HG03139 (cell line): Measurements from ENCODE around the gene METTL22.

ENCODE experiments used
- ATAC-seq: cut with Tn5 transposase; IDR thresholded peaks from one replicate; pipeline ENCODE4 v1.9.1; 2021; ENCODE audit not compliant: unreplicated experiment

The METTL22 gene

GRCh38 chr16:8663192-8664089 lies 41.9 kb downstream of the METTL22 start:
- no peak for ATAC-seq

DNA sequence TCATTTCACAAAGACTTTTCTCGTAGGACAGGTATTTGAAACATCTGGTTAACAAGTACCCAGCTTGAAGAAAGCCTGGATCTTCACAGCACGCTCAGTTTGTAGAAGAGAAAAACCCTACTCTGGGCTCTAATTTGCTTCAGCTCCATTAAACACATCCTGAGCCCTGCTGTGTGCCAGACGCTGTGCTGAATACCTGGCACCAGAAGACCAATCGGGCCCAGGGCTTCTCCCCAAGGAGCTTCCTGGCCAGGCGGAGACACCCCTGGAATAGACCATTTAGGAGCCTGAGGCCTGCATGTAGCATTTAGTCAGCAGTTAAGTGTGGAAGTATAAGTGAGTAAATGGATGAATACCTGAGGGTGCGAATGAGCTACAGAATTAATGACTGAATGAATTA lies 44.0 kb downstream of the METTL22 start:
- no peak for ATAC-seq

GRCh38 chr16:8667492-8667891 lies 46.0 kb downstream of the METTL22 start:
- no peak for ATAC-seq

DNA sequence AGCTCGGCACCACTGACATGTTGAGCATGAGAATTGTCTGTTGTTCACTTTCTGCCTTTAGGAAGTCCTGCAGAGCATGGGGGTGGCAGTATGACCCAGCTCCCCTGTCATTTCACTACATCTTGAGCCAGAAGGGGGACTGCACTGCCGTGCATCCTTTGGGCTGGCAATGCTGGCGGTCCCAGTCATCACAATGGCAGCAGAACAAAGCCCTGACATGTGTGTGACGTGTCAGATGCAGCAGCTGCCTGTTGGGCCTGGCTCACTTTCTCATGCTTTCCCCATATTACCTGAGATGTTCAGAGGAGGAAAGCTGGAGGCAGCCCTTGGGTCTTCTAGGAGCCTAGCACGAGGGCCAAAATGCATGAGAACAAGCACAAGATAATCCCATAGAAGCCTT lies 46.6 kb downstream of the METTL22 start:
- no peak for ATAC-seq

DNA sequence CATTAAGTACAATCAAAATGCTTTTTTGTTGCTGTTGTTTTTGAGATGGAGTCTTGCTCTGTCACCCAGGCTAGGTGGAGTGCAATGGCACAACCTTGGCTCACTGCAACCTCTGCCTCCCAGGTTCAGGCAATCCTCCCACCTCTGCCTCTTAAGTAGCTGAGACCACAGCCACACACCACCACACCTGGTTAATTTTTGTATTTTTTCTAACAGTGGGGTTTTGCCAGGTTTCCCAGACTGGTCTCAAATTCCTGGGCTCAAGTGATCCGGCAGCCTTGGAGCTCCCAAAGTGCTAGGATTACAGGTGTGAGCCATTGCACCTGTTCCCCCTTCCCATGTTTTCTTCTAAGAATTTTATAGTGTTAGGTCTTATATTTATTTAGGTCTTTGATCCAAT lies 48.0 kb downstream of the METTL22 start:
- no peak for ATAC-seq

GRCh38 chr16:8670014-8670560 lies 48.6 kb downstream of the METTL22 start:
- ATAC-seq, result no peak

DNA sequence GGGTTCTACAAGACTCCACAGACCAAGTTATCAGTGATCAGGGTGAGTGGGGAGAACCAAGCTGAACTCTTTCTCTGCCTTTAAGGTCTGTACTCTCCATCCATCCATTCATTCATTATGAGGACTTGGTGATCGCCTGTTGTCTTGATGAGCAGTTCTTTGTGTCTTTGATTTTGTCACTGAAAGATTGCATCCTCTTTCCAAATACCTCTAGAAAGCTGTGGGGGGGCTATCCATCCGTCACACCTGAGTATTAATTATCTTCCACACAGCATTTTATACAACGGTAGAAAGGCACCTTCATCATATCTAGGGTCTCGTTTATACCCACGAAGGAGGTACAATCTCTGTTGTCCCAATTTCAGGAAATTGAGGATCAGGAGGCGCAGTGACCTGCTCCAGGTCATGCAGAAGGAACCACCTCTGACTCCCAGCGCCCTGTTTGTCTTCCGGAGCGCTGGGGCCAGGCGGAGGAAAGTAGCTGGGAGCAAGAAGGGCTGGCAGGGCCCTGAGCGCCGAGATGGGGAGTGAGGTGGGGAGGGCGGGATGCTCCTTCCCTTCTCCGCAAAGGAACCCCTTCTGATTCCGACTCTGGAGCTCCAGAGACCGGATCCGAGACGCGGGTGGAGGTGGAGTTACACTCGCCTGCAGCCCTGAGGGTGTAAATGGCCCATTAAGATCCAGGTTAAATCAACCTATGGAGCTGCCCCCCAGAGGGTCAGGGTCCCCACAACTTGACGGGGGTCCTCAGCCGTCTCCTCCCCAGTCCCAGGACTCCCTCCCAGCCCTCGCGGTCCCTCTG lies 52.3 kb downstream of the METTL22 start:
- peak; percentile 30 for ATAC-seq

DNA sequence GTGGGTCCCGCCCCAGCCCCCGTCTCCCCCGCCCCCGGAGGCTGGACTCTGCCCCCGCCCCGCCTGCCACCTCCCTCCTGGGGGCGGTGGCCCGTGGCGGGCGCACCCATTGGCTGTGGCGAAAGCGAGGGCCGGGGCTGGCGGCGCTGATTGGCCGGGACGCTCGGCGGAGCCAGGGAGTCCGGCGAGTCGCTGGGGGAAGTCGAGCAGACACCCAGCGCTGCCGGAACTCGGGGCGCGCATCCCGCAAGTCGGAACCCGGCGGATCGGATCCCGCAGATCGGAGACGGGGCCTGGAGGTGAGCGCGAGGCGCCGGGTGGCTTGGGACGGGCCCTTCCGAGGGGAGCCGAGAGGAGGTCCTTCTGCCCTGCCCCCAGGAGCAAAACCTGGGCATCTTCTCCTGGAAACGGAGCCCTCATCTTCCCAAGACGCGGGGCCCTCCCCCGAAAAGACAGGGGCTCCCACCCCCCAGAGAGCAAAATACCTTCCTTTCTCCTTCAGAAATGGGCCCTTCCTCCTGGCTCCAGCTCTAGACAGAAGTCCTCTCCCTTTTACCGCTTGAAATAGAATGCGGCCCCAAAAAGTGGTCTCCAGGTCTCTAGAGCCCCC lies 53.0 kb downstream of the METTL22 start, which contains the start of gene ABAT:
Gene ABAT (plus strand): TSS at position 205 of the 610 bp plus-strand sequence. CDS start 61,123 bp downstream, outside the sequence.
- ATAC-seq, result peak; percentile 99

DNA sequence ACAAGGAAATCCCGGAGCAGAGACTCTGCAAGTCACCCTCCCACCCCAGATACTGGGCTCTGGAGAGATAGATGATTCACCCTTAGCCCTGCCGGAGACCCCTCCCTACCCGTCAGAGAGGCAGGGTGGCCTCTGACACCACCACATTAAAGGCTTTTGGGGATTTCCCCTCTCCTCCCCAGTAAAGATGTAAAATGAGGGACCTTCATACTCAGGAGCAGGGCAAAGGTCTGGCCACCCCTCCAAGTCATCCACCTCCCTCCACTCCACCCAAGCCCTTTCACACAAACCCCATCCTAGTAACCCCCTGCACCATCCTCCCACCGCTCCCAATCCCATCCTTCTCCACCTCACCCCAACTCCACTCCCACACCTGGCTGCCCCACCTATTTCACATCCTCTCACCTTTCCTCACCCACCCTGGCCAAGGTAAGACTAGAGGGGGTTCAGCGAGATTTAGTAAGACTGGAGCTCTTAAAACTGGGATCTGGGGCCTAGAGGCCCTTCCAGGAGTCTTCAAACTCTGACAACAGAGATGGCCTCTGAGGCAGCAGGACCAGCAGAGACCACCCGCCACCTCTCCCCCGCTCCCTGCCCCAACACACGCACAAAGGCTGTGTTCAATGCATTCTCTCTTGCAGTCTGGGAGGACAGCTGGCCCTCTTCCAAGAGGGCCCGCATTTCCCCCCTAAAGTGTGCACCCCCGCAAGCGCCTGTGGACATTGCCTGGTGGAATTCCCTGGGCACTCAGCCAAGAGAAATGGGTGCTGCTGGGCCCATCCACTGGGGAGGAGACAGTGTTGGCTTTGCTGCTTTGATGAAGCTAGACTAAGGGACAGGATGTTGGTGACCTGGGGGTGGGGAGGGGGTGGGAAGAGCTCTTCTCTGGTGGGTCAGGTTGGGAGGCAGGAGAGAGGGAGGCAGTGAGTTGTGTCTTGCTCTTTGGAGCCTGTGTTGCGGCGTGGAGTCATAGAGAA lies 54.0 kb downstream of the METTL22 start:
- ATAC-seq, result no peak

- ATAC-seq, result no peak
Observed at GRCh38 chr16:8676160-8676547, 54.7 kb downstream of the METTL22 start.

DNA sequence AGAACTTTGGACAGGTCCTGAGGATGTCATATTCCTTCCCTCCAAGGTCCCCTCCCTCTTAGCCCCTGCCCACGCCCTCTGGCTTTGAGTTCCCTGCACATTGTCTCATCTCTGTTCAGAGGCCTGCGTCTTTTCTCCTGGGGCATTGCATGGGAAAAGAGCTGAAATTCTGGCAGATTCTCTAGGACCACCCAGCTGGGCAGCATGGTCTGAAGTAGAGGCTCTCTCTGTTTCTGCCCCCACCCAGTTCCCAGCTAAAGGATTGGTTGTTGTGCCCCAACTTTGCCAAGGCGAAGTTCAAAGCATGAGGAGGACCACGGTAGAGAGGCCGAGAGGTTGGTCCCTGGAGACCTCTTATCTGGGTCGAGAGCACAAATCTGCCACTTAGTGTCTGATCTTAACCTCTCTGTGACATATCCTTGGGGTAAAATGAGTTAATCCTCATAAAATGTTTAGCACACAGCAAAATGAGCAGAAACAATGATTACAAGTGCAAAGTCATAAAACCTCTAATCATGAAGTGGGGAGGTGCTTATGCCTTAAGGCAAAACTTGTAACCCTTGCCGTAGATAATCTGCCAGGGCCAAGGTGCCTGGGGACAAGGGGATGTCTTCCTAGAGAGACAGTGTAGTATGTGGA lies 55.4 kb downstream of the METTL22 start:
- no peak for ATAC-seq

DNA sequence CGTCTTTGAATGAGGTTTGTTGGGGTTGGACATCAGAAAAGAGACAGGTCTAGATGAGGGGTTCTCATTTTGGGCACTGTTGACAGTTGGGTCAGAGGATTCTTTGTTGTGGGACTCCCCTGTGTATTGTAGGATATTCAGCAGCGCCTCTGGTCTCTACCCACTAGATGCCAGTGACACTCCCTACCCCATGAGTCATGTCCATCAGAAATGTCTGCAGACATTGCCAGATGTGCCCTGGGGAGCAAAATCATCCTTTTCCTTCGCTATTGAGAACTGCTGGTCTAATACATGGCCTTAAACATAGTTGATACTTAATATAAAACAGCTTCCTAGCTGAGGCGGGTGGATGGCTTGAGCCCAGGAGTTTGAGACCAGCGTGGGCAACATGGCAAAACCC lies 56.0 kb downstream of the METTL22 start:
- ATAC-seq, result no peak

DNA sequence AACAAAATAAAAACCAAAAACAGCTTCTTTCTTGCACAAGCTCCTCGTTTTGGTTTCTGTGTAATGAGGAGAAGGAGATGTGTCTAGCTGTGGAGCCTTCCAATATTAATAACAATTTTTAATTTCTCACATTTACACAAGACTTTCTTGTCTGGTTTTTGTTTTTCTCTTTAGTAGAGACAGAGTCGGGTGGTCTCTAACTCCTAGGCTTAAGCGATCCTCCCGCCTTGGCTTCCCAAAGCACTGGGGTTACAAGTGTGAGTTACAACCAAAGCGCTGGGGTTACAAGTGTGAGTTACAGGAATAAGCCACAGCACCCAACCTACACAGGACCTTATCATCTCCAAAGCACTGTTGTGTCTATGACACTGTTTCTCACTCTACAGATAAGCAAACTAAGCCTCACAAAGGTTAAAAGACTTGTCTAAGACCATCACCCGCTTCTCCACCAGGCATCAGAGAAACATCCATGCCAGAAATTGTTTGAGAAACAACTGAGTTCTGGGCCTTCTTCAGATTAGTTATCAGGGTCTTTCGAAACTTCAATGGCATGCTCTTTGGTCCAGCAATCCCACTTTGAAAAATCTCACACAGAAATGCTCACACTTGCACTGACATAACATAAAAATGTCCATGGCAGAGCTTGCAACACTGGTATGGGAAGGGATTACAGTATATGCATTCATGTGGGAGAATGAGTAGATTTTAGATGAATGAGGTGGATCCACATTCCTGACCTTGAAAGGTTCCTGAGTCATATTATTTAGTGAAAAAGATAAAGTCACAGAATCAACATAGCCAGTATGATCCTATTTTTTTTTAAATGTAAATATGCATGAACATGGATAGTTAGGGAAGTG lies 56.8 kb downstream of the METTL22 start:
- no peak for ATAC-seq

- no peak for ATAC-seq
Observed at GRCh38 chr16:8679151-8679550, 57.7 kb downstream of the METTL22 start.

GRCh38 chr16:8682551-8683259 lies 61.2 kb downstream of the METTL22 start:
- ATAC-seq, result no peak

- no peak for ATAC-seq
Observed at GRCh38 chr16:8683640-8684039, 62.1 kb downstream of the METTL22 start.

DNA sequence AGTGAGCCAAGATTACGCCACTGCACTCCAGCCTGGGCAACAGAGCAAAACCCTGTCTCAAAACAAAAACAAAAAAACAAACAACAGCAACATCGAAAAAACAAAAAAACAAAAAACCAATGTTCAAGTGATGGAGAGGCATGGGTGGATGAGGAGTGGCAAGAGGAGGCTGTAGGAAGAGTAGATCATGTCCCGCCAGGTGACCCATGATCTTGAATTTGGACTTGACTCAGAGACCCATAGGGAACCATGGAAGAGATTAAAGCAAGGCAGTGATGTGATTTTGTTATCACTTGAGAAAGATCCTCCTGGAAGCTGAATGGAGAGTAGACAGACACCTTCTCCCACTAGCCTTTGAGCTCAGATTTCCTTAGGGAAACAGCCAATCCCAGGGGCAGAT lies 64.1 kb downstream of the METTL22 start:
- ATAC-seq, result no peak

DNA sequence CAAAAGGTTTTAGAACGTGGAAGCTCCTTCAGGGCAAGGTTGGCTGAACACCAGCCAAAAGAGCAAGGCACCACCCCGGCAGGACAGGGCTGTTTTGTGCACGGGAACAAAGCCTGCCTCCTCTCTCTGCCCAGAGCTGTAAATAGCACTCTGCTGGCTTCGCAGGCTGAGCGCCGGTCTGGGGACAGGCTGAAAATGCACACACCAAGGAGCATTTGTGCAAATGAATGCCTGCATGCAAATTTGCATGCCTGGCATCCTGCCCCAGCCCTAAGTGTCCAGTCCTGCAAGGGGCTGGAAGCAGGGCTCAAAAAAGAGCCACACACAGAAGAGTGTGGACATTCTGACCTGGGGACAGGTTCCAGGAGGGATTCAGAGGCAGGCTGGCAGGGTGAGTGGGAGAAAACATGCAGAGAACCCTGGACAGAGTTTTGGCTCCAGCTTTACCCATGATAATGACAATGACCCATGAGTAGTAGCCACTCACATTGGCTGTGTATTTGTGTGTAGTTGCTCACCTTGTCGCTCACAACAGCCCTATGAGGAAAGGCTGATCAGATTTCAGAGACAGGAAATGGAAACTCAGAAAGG lies 64.6 kb downstream of the METTL22 start:
- ATAC-seq, result no peak
